Hepatic stellate cell (primary cell): ENCODE results near the gene FN1.

Source experiments
- DNase-seq: peaks from one replicate; pipeline ENCODE4 v3.0.0; 2011; ENCODE audit warnings: low spot score

The FN1 gene

GRCh38 chr2:215435870-215436704 is at the start of gene FN1:
FN1 (minus strand) TSS chr2:215436068; CDS start chr2:215435802, 266 bp downstream.
- DNase-seq = peak; percentile 92

GRCh38 chr2:215485032-215485431 is 49.2 kb upstream of the FN1 start:
- no peak for DNase-seq

- no peak for DNase-seq
These were observed 48.7 kb upstream of the FN1 start for GRCh38 chr2:215484570-215484969.

GRCh38 chr2:215483431-215483830 is 47.6 kb upstream of the FN1 start:
- DNase-seq = no peak

GRCh38 chr2:215479536-215480240 is 43.8 kb upstream of the FN1 start:
- no peak for DNase-seq

- DNase-seq = no peak
These were observed 43.3 kb upstream of the FN1 start for GRCh38 chr2:215479121-215479520.

GRCh38 chr2:215476424-215476823 is 40.6 kb upstream of the FN1 start:
- peak; percentile 22 for DNase-seq

GRCh38 chr2:215466097-215466909 is 30.4 kb upstream of the FN1 start:
- no peak for DNase-seq

GRCh38 chr2:215465256-215465655 is 29.4 kb upstream of the FN1 start:
- no peak for DNase-seq

GRCh38 chr2:215461836-215462532 is 26.1 kb upstream of the FN1 start:
- DNase-seq = no peak

- peak; percentile 55 for DNase-seq
These were observed 25.0 kb upstream of the FN1 start for GRCh38 chr2:215460682-215461382.

- no peak for DNase-seq
These were observed 20.1 kb upstream of the FN1 start for GRCh38 chr2:215455958-215456357.

GRCh38 chr2:215454519-215455246 is 18.8 kb upstream of the FN1 start:
- DNase-seq = no peak

- DNase-seq = no peak
These were observed 16.9 kb upstream of the FN1 start for GRCh38 chr2:215452725-215453124.

- no peak for DNase-seq
These were observed 15.3 kb upstream of the FN1 start for GRCh38 chr2:215451012-215451756.

GRCh38 chr2:215450188-215451011 is 14.5 kb upstream of the FN1 start:
- no peak for DNase-seq

GRCh38 chr2:215447673-215448081 is 11.8 kb upstream of the FN1 start:
- no peak for DNase-seq

GRCh38 chr2:215447056-215447455 is 11.2 kb upstream of the FN1 start:
- DNase-seq = no peak

GRCh38 chr2:215442401-215442787 is 6.5 kb upstream of the FN1 start:
- no peak for DNase-seq
